ENCODE data around the gene MS4A1. TPM values are rescaled to one million over a fixed set of nuclear protein-coding genes. Genes with fewer than 3 reads are reported as not detected.

MS4A1 gene
- total and polyA plus RNA-seq, 2 experiments from 2014 or later = 0.23 TPM; not detected in 1

DNA sequence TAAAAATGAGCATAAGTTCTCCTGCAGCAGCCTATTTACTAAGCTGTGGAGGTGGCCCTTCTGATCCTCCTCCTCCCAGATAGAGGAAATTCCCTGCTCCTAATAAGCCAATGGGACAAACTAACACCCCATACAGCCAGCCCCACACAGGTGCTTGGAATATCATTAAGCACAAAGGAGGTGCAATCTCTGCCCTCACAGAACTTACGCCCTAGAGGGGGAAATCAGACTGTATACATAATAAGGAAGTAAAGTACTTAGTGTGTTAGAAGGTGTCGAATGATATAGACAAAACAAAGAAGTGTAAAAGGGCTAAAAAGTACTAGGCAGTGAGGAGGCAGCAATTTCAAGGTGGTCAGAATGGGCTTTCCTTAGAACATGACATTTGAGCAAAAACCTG lies 42.8 kb downstream of the MS4A1 start (continued):
- TF ChIP-seq, protein P1, sequence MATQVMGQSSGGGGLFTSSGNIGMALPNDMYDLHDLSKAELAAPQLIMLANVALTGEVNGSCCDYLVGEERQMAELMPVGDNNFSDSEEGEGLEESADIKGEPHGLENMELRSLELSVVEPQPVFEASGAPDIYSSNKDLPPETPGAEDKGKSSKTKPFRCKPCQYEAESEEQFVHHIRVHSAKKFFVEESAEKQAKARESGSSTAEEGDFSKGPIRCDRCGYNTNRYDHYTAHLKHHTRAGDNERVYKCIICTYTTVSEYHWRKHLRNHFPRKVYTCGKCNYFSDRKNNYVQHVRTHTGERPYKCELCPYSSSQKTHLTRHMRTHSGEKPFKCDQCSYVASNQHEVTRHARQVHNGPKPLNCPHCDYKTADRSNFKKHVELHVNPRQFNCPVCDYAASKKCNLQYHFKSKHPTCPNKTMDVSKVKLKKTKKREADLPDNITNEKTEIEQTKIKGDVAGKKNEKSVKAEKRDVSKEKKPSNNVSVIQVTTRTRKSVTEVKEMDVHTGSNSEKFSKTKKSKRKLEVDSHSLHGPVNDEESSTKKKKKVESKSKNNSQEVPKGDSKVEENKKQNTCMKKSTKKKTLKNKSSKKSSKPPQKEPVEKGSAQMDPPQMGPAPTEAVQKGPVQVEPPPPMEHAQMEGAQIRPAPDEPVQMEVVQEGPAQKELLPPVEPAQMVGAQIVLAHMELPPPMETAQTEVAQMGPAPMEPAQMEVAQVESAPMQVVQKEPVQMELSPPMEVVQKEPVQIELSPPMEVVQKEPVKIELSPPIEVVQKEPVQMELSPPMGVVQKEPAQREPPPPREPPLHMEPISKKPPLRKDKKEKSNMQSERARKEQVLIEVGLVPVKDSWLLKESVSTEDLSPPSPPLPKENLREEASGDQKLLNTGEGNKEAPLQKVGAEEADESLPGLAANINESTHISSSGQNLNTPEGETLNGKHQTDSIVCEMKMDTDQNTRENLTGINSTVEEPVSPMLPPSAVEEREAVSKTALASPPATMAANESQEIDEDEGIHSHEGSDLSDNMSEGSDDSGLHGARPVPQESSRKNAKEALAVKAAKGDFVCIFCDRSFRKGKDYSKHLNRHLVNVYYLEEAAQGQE (IDR thresholded peaks at IDR 0.05; ENCODE audit: unreplicated experiment) = no peak
- TF ChIP-seq ZNF114 (CRISPR knock-in tag; IDR thresholded peaks at IDR 0.05) (no peak), ZNF331 (CRISPR knock-in tag; IDR thresholded peaks at IDR 0.05; ENCODE audit: low read depth) (no peak), JUNB (IDR thresholded peaks at IDR 0.05; ENCODE audit: unreplicated experiment) (no peak), STAT1 (IDR thresholded peaks at IDR 0.05; ENCODE audit: unreplicated experiment) (no peak), NANOG (IDR thresholded peaks at IDR 0.05; ENCODE audit: borderline replicate concordance) (no peak)

DNA sequence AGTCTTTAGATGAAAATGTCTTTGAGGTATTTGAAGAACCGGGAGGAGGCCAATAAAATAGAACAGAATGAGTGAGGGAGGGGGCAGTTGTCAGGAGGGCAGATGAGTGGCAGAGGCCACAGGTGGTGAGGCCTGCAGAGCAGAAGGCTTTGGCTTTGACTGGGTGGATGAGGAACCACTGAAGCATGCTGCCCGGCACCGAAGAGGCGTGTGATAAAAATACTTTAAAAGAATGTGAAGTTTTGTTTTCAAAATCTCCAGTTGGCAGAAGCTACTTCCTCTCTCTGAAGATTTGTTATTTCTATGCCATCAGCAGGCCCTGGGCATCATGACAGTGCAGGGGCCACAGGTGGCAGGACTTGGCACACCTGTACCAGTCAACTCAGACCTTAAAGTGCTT lies 43.2 kb downstream of the MS4A1 start:
- Histone ChIP-seq H3K79me2 (replicated peaks; ENCODE audit: insufficient read depth) (no peaks in the 10 kb centered on the region), H2AFZ (no peak overlapping the region), H3K4me3 (no peak overlapping the region), H3K36me3 (ENCODE audit: insufficient read depth) (no peaks in the 10 kb centered on the region), H3K9me2 (ENCODE audit: insufficient read depth) (peaks cover 14% of the 10 kb centered on the region; the same call in 1 of the 2 replicates), H3K27ac (ENCODE audit: low read depth) (no peak overlapping the region), H3K4me1 (ENCODE audit: insufficient read depth) (peaks cover 13% of the 10 kb centered on the region), H3F3A (replicated peaks; ENCODE audit: low read depth) (no peaks in the 10 kb centered on the region), H4K20me1 (replicated peaks; ENCODE audit: insufficient read depth) (no peaks in the 10 kb centered on the region), H3K27me3 (ENCODE audit: insufficient read depth) (no peaks in the 10 kb centered on the region), H3K4me2 (no peak overlapping the region)
- Mint-ChIP-seq H3K27me3 (ENCODE audit: insufficient read depth, low read depth, poor library complexity) (peaks cover 3% of the 10 kb centered on the region), H3K4me3 (no peak overlapping the region), H3K9me3 (peaks cover 4% of the 10 kb centered on the region; the same call in 1 of the 3 replicates), H3K36me3 (ENCODE audit: low read depth) (peaks cover 13% of the 10 kb centered on the region; the same call in 2 of the 3 replicates), H3K27ac (no peak overlapping the region), H3K4me1 (peaks cover 44% of the 10 kb centered on the region)
- no peak for ATAC-seq
- DNase-seq (ENCODE audit: low spot score) = no peak
- TF ChIP-seq EZH2phosphoT487 (IDR thresholded peaks at IDR 0.05; ENCODE audit: unreplicated experiment) (no peak), CREB1 (CRISPR knock-in tag; IDR thresholded peaks at IDR 0.05; ENCODE audit: low read depth) (no peak), JUNB (IDR thresholded peaks at IDR 0.05; ENCODE audit: unreplicated experiment) (no peak), ZNF331 (CRISPR knock-in tag; IDR thresholded peaks at IDR 0.05; ENCODE audit: low read depth) (no peak), ZNF114 (CRISPR knock-in tag; IDR thresholded peaks at IDR 0.05) (no peak), EZH2 (IDR thresholded peaks at IDR 0.05; ENCODE audit: low read depth, unreplicated experiment) (no peak), NANOG (IDR thresholded peaks at IDR 0.05; ENCODE audit: borderline replicate concordance) (no peak)
- TF ChIP-seq, protein P2, sequence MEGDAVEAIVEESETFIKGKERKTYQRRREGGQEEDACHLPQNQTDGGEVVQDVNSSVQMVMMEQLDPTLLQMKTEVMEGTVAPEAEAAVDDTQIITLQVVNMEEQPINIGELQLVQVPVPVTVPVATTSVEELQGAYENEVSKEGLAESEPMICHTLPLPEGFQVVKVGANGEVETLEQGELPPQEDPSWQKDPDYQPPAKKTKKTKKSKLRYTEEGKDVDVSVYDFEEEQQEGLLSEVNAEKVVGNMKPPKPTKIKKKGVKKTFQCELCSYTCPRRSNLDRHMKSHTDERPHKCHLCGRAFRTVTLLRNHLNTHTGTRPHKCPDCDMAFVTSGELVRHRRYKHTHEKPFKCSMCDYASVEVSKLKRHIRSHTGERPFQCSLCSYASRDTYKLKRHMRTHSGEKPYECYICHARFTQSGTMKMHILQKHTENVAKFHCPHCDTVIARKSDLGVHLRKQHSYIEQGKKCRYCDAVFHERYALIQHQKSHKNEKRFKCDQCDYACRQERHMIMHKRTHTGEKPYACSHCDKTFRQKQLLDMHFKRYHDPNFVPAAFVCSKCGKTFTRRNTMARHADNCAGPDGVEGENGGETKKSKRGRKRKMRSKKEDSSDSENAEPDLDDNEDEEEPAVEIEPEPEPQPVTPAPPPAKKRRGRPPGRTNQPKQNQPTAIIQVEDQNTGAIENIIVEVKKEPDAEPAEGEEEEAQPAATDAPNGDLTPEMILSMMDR (conservative IDR thresholded peaks at IDR 0.05; ENCODE audit: low read depth in 2 of 2) = no peak
- TF ChIP-seq, protein P3, sequence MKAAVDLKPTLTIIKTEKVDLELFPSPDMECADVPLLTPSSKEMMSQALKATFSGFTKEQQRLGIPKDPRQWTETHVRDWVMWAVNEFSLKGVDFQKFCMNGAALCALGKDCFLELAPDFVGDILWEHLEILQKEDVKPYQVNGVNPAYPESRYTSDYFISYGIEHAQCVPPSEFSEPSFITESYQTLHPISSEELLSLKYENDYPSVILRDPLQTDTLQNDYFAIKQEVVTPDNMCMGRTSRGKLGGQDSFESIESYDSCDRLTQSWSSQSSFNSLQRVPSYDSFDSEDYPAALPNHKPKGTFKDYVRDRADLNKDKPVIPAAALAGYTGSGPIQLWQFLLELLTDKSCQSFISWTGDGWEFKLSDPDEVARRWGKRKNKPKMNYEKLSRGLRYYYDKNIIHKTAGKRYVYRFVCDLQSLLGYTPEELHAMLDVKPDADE (IDR thresholded peaks at IDR 0.05) = no peak
- TF ChIP-seq, protein P1 (IDR thresholded peaks at IDR 0.05; ENCODE audit: unreplicated experiment) = no peak

Measured in GM23338 (cell line).